ENCODE measurements around the gene RAB21. TPM values are rescaled to one million over a fixed set of nuclear protein-coding genes. Genes with fewer than 3 reads are reported as not detected.

The RAB21 gene
- total RNA-seq, 1 experiment from 2014 or later: 53.0 TPM

GRCh38 chr12:71787580-71787979 lies 32.9 kb downstream of the RAB21 start:
- no peak for TF ChIP-seq CTCF (conservative IDR thresholded peaks at IDR 0.05)
- Mint-ChIP-seq H3K27me3 (ENCODE audit: low read depth) (no peaks in the 10 kb centered on the region), H3K27ac (no peak overlapping the region; a peak in 2 of 7 replicates), H3K4me1 (no peaks in the 10 kb centered on the region), H3K4me3 (no peak overlapping the region), H3K9me3 (no peaks in the 10 kb centered on the region), H3K36me3 (ENCODE audit: insufficient read depth in 1 of 3, low read depth in 3 of 3) (peaks cover 7 to 27% (median 24%) of the 10 kb centered on the region in 3 experiments; a peak in 5 of 7 replicates)
- Histone ChIP-seq H3K27ac (ENCODE audit: insufficient read length, low read depth, low read length) (no peak overlapping the region), H4K5ac (ENCODE audit: insufficient read length, low read depth, low read length) (no peak overlapping the region), H2BK5ac (ENCODE audit: insufficient read length, low read length) (no peak overlapping the region), H3K4me2 (ENCODE audit: insufficient read depth, insufficient read length, low read length) (no peak overlapping the region), H3K27me3 (ENCODE audit: insufficient read depth, low read length) (no peaks in the 10 kb centered on the region), H3T11ph (ENCODE audit: low read length) (no peak overlapping the region), H2BK20ac (ENCODE audit: low read depth, low read length, poor library complexity, severe bottlenecking) (no peak overlapping the region), H3K4ac (ENCODE audit: low read depth, low read length) (no peak overlapping the region), H2BK12ac (ENCODE audit: insufficient read length, low read depth, low read length) (no peak overlapping the region), H3K9me3 (ENCODE audit: control insufficient read depth, low read depth, low read length) (no peaks in the 10 kb centered on the region), H2BK120ac (ENCODE audit: low read depth, low read length, poor library complexity, severe bottlenecking) (no peak overlapping the region), H3K23me2 (ENCODE audit: insufficient read length, low read depth, low read length, poor library complexity, severe bottlenecking) (no peaks in the 10 kb centered on the region), H3K4me1 (ENCODE audit: insufficient read depth, low read length) (no peaks in the 10 kb centered on the region), H3K18ac (ENCODE audit: insufficient read length, low read depth, low read length) (no peak overlapping the region), H3K23ac (ENCODE audit: insufficient read length, low read depth, low read length) (no peak overlapping the region), H3K79me2 (ENCODE audit: insufficient read depth, low read length) (no peaks in the 10 kb centered on the region), H4K8ac (replicated peaks; ENCODE audit: insufficient read length, low read depth, low read length) (no peak overlapping the region), H2BK15ac (ENCODE audit: low read depth, low read length) (no peak overlapping the region), H3K79me1 (ENCODE audit: insufficient read depth, low read depth, low read length, poor library complexity, severe bottlenecking) (no peaks in the 10 kb centered on the region), H3K9ac (ENCODE audit: extremely low read depth, insufficient read length, low read length) (no peak overlapping the region), H2AK5ac (ENCODE audit: insufficient read length, low read length) (no peak overlapping the region), H4K91ac (ENCODE audit: insufficient read length, low read depth, low read length) (no peak overlapping the region), H3K56ac (ENCODE audit: insufficient read length, low read depth, low read length) (no peak overlapping the region), H3K14ac (ENCODE audit: insufficient read depth, low read length) (no peak overlapping the region), H4K20me1 (ENCODE audit: control insufficient read depth, insufficient read depth, insufficient read length) (no peaks in the 10 kb centered on the region), H2AFZ (ENCODE audit: low read length) (no peak overlapping the region)
- no CpG with 5 or more reads among the region's 1 CpG for WGBS (ENCODE audit: extremely low coverage, insufficient read length, low lambda C conversion rate)
- no peak for DNase-seq

Data from H9 (cell line).